HG02588 (cell line): ENCODE measurements around the gene ZNRF3.
"Not testable (repeated sequence)": the region's sequence is repeated elsewhere in the genome, so short reads cannot be mapped to it uniquely, and the experiment has no call there.

ENCODE experiments used
- ATAC-seq: cut with Tn5 transposase; IDR thresholded peaks from one replicate; pipeline ENCODE4 v1.9.1; 2021; ENCODE audit warnings: mild to moderate bottlenecking, moderate library complexity; ENCODE audit not compliant: unreplicated experiment

Gene ZNRF3

GRCh38 chr22:29029202-29030000 lies 146.0 kb downstream of the ZNRF3 start:
- ATAC-seq, result no peak

GRCh38 chr22:29030016-29030617 lies 146.7 kb downstream of the ZNRF3 start:
- ATAC-seq, result no peak

- no peak for ATAC-seq
Observed at GRCh38 chr22:29030618-29031226, 147.3 kb downstream of the ZNRF3 start.

- no peak for ATAC-seq
Observed at GRCh38 chr22:29031227-29032011, 148.0 kb downstream of the ZNRF3 start.

GRCh38 chr22:29032014-29032475 lies 148.7 kb downstream of the ZNRF3 start:
- no peak for ATAC-seq

- ATAC-seq, result no peak
Observed at GRCh38 chr22:29032584-29032983, 149.2 kb downstream of the ZNRF3 start.

- no peak for ATAC-seq
Observed at GRCh38 chr22:29037340-29037932, 154.1 kb downstream of the ZNRF3 start.

- ATAC-seq, result no peak
Observed at GRCh38 chr22:29039148-29039547, 155.8 kb downstream of the ZNRF3 start.

- not testable (repeated sequence) for ATAC-seq
Observed at GRCh38 chr22:29039684-29040083, 156.3 kb downstream of the ZNRF3 start.

GRCh38 chr22:29040385-29041275 lies 157.3 kb downstream of the ZNRF3 start:
- no peak for ATAC-seq

- ATAC-seq, result no peak
Observed at GRCh38 chr22:29041408-29041807, 158.0 kb downstream of the ZNRF3 start.

GRCh38 chr22:29043906-29044575 lies 160.7 kb downstream of the ZNRF3 start:
- no peak for ATAC-seq

- ATAC-seq, result no peak
Observed at GRCh38 chr22:29044657-29045176, 161.3 kb downstream of the ZNRF3 start.

- no peak for ATAC-seq
Observed at GRCh38 chr22:29048822-29049654, 165.7 kb downstream of the ZNRF3 start.

GRCh38 chr22:29049655-29050263 lies 166.4 kb downstream of the ZNRF3 start:
- no peak for ATAC-seq

- no peak for ATAC-seq
Observed at GRCh38 chr22:29050457-29050856, 167.1 kb downstream of the ZNRF3 start.

GRCh38 chr22:29053048-29053702 lies 169.8 kb downstream of the ZNRF3 start:
- no peak for ATAC-seq
